Hematopoietic multipotent progenitor cell (in vitro differentiated cells): Measurements from ENCODE around the gene WDR47. TPM values are rescaled to one million over a fixed set of nuclear protein-coding genes. Genes with fewer than 3 reads are reported as not detected.
"Not testable (repeated sequence)": the region's sequence is repeated elsewhere in the genome, so short reads cannot be mapped to it uniquely, and the experiment has no call there.

Experiments used
- DNase-seq, 3 donors: peaks; one replicate each; pipeline ENCODE4 v3.0.0-alpha.2; 2011 to 2015; ENCODE audit warnings: low read depth in 2 of 3, low spot score in 2 of 3
- small RNA-seq: library from RNA; depleted of rRNA; stranded (forward); fragments of <200 nt; gene quantifications from one replicate; pipeline ENCODE3, GENCODE V24; 2012
- total RNA-seq: library from RNA; depleted of rRNA; stranded (reverse); fragments of >200 nt; gene quantifications from one replicate; pipeline ENCODE4 v1.2.3, GENCODE V29; 2012

Gene WDR47
- total RNA-seq, 1 donor, result 8.3 TPM

DNA sequence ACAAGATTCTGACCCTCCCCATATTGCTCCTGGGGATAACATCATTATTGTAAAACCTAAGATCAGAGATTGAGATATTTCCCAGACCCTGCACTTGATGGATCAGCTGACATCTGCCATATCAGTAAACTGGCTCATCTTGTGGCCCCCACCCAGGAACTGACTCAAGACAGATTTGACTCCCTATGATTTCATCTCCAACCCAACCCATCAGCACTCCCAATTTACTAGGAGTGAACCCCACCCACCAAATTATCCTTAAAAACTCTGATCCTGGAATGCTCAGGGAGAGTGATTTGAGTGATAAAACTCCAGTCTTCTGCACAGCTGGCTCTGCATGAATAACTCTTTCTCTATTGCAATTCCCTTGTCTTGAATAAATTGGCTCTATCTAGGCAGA lies 72.6 kb downstream of the WDR47 start:
- no peak for DNase-seq

DNA sequence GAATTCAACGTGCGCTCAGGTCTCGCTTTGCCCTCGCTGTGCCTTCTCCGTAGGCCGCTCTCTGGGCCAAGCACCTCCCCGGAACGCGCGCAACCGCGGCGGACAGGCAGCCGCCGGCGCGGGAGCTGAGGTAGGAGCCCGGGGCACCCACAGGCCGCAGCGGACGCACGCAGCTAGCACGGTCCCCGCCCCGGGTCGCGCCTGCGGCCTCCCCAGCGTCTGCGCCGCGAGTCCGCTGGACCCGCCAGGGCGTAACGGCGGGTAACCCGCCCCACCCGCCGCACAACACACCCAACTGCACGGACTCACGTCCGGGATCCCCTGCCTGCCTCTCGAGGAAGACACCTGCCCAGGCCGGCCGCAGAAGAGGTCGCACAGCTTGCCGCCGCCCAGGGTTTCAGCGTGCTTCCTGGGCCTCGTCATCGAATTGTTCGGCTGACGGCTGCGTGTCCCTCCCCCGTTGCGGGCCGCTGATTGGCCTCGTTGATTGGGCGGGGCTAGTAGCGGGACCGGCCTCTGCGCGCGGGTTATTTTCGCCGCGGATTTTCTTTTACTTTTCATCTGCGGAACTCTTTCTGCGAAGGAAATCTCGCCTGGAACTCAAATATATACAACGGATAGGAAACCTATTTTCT lies 78.7 kb downstream of the WDR47 start, which contains the start of gene CLCC1:
Gene CLCC1 (minus strand): TSS at position 433 of the 635 bp plus-strand sequence. CDS start 13,047 bp downstream, outside the sequence.
- DNase-seq, result peak; percentile 78 to 94 (median 91)

DNA sequence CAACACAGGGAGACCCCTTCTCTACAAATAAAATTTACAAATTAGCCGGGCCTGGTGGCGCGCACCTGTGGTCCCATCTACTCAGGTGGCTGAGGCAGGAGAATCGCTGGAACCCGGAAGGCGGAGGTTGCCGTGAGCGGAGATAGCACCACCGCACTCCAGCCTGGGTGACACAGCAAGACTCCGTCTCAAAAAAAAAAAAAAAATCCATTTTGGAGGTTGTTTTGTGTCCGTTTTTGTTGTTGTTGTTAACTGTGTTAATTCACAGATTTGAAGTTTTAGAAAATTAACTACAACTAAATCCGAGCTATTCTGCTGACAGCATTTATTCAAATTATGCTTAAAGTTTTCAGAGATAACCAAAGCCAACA lies 79.2 kb downstream of the WDR47 start:
- peak in 2 of 3 donors; percentile 40 to 60 for DNase-seq

DNA sequence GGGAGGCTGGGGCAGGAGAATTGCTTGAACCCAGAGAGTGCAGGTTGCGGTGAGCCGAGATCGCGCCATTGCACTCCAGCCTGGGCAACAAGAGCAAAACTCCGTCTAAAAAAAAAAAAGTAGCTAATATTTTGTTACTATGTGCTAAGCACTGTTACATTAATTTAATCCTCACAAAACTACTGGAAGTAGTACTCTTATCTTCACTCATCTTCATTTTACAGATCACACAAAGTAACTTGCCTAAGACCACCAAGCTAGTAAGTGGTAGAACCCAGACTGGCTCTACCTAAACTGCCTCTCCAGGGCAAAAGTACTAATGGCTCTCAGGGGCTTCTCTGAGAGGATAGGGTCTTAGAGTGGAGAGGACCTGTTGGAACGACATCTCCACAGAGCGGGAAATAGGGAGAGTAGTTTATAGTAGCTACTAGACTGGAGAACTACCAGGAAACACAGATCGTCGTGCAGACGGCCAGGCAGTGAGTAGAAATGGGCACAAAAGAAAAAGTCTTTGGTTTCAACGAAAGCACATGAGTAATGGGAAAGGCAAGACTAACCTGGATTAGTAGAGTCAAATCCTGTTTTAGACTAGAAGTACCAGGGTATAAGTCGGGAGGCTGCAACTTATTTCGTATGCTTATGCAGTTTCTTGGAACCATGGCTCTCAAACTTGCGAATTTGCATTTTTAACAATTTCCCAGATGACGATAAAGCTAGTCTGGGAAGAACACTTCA lies 80.0 kb downstream of the WDR47 start:
- no peak for DNase-seq

DNA sequence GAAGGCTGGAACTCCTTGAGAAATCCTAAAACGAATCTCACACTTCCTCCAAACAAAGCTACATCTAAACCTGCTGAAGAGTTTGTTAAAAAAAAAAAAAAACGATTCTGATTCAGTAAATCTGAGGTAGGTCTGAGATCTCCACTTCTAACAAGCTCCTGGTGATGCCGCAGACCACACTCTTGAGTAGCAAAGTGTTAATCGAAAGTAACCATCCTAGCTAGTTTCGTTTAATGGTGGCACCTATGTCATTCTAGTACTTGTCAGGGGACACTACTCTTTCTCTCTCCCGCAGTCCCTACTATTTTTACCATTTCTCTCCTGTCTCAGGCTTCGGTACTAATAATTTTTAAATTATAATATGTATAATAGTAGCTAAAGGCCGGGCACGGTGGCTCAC lies 80.7 kb downstream of the WDR47 start:
- no peak for DNase-seq

DNA sequence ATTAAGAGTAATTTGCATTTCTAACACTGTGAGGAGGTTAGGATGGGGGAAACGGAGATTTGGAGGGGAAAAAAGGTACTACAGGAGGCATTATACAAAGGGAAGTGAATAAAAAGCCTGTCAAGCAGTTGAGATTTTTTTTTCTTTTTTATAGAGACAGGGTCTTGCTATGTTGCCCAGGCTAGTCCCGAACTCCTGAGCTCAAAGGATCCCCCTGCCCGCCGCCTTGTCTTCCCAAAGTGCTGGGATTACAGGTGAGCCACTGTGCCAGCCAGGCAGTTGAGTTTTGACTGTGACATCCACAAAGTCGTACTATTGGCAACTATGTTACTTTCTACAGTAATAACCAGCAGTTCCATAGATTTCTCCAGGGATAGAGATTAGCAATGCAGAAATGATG lies 81.2 kb downstream of the WDR47 start:
- DNase-seq, result no peak

DNA sequence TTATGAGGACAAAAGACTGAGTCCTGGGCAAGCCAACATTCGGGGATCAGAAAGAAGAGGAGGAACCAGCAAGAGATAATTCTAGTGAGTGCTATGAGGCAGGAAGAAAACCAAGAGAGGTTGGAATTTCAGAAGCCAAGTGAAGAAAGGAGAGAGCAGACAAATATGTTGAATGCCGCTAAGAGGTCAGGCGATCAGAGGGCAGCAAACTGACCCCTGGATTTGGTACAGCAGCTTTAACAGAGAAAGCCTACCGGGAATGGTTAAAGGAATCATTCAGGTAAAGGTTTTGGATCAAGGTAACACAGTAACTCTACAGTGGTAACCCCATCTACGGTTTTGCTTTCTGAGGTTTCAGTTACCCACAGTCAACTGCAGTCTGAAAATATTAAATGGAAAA lies 84.0 kb downstream of the WDR47 start:
- DNase-seq, result no peak

DNA sequence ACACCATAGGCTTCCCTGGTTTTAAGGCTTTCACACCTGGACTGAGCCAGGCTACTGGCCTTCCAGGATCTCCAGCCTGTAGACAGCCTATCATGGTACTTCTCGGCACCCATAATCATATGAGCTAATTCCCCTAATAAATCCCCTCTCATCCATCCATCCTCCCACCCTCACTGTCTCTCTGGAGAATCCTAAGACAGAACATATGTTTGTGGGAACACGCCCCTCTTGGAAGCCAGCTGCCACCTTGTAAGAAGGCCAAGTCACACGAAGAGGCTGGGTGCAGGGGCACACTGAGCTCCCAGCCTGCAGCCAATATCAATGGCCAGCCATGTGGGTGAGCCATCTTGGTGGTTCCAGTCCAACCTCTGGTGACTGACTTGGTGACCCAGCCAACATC lies 86.0 kb downstream of the WDR47 start:
- DNase-seq, result no peak

DNA sequence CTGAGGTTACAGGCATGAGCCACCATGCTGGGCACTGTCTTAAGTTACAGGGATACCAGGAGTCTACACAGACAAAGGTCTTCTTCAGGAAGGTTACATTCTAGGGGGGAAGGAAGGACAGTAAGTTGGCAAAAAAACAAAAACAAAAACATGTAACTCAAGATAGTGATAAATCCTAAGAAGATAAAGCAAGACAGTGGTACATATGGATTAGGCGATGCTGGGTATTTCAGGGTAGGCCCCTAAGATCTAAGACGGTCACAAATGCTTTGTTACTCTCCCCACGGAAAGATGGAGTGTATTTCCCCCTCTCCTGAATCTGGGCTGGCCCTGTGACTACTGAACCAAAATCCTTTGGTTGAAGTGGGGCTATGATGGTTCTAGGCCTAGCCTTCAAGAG lies 86.8 kb downstream of the WDR47 start:
- no peak for DNase-seq

DNA sequence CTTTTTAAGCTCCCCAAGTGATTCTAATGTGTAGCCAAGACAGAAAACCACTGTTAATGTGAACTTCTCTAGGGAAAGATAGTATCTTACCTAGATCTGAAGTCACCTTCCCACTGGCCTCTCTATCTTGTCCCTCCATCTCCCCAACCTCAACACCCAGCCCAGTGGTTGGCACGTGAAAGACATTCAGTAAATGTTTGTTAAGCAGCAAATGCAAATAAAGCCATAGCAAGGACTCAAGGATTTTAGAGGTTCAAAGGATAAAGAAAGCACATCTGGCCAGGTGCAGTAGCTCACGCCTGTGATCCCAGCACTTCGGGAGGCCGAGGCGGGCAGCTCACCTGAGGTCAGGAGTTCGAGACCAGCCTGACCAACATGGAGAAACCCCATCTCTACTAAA lies 88.5 kb downstream of the WDR47 start:
- no peak for DNase-seq

DNA sequence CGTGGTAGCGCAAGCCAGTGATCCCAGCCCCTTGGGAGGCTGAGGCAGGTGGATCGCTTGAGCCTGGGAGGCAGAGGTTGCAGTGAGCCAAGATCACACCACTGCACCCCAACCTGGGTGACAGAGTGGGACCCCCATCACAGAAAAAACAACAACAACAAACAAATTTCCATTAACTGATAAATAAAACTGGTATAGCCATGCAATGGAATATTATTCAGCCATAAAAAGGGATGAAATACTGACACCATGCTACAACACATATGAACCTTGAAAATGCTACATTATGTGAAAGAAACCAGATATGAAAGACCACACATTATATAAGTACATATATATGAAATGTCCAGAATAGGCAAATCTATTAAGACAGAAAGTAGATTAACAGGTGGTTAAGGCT lies 90.7 kb downstream of the WDR47 start:
- no peak for DNase-seq

DNA sequence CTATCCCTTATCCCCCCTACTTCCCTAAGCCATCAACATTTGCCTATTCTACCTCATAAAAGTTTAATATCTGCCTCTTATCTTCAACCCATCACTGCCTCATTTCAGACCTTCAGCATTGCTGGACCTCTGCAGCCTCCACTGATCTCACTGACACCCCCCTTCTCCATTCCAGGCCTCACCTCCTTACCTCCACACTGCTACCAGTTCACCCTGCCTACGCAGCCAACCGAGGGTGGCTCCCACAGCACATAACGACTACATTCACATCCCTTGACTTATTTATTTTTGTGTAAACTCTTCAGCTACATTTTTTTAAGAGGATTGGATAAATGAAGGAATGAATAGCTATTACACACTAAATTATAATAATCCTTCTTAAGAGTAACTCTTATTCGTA lies 92.9 kb downstream of the WDR47 start:
- DNase-seq, result no peak

DNA sequence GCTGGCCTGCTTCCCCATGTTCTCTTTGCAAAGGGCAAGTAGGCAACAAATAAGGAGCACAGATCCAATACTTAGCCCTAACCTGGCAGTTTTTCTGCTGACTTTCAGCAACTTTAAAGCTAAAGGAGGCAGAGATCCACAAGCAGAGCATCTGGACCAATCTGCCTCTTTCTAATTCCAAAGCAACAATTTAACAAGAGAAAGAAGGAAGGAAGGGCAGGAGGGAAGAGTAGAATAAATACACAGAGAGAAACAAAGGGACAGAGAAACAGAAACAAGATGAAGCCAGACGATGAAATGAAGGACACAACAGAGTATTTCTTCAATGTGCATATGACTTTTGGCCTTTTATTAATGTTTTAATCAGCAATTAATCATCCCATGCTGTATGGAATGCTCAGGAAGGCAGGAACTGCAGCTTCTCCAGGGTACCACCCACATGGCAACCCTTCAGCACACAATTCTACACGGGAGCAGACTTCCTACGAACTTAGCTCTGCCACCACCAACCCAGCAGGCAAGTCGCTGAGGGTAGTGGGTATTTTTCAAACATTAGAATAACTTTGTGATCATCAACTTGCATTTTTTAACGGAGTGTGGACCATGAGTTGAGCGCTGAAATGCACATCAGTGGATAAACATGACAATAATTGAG lies 93.9 kb downstream of the WDR47 start:
- peak in 1 of 3 donors; percentile 1 for DNase-seq

DNA sequence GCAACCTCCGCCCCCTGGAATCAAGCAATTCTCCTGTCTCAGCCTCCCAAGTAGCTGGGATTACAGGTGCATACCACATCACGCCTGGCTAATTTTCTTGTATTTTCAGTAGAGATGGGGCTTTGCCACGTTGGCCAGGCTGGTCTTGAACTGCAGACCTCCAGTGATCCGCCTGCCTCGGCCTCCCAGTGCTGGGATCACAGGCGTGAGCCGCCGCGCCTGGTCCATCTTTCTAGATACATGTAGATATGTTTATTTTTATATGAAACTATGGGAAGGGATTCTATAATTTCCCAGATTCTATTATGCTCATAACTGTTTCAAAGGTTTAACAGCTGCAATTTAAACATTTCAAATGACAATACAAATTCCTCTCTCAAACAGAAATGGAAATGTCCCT lies 105.7 kb downstream of the WDR47 start:
- DNase-seq, result no peak

DNA sequence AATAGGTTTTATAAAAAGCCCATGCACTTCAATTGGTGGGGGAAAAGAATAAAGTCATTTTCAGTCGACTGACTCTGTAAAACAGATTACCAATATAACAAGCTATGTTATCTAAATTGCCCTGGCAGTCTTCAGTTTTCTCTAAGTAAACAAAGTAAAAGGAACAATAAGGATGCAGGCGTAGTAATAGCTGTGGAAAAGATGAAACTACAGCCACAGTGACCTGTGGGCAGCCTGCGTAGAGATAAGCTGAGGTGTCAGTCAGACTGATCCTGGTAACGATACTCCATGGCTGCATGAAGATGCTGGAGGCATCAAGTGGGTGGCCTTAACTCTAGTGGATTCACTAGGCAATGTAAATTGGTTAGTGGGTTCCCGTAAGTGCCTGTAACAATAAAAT lies 108.0 kb downstream of the WDR47 start:
- DNase-seq, result no peak

DNA sequence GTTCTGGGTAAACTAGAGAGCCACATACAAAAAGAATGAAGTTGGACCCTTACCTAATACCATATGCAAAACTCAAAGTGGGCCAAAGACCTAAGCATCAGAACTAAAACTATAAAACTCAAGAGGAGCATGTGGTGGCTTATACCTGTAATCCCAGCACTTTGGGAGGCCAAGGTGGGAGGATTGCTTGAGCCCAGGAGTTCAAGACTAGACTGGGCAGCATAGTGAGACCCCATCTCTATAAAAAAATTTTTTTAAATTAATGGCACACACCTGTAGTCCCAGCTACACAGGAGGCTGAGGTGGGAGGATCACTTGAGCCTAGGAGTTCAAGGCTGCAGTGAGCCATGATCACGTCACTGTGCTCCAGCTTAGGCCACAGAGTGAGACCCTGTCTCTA lies 114.3 kb downstream of the WDR47 start:
- DNase-seq, result not testable (repeated sequence)

DNA sequence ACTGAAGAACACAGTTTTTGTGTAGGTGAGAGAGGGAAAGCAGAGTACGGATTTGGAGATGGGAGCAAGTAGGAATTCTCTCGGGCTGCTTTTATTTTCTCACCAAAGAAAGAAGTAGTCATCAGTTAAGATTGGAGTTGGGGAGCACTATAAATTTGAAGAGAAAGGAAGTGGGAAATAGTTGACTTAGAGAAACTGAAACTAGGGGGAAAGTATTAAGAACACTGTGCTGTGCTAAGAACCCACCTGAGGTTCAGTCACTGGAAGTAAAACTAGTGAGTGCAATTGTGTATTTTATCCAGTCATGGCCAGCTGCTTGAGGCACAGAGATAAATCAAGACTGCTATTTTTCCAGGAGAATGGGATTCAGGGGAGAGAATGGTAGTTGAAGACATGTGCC lies 116.0 kb downstream of the WDR47 start:
- DNase-seq, result no peak

Small RNAs within 50 kb of the gene (small RNA-seq; reads per million reads assigned to genes)
- not detected for gene BX679664.1
- not detected for gene BX679664.2

Other genes starting within 250 kb of the WDR47 start
- gene AKNAD1, start 185.0 kb downstream of the WDR47 start, total RNA-seq, result 0.81 TPM
- 24.2 TPM for gene GPSM2, start 165.1 kb downstream of the WDR47 start, total RNA-seq
- gene CLCC1, start 78.6 kb downstream of the WDR47 start, total RNA-seq, result 13.7 TPM
- gene TAF13, start 33.9 kb upstream of the WDR47 start, total RNA-seq, result 2.2 TPM
- gene TMEM167B, start 48.7 kb upstream of the WDR47 start, total RNA-seq, result 14.8 TPM
- 0.27 TPM for gene ELAPOR1, start 72.0 kb upstream of the WDR47 start, total RNA-seq
- 49.0 TPM for gene SARS1, start 171.8 kb upstream of the WDR47 start, total RNA-seq
- gene CELSR2, start 207.4 kb upstream of the WDR47 start, total RNA-seq, result 0.27 TPM
- gene PSRC1, start 241.0 kb upstream of the WDR47 start, total RNA-seq, result 1.3 TPM